T-helper 1 cell (primary cell): ENCODE results near the gene HSPB6.
A peak's percentile ranks its signal among the peaks of the same experiment; 100 is the strongest.

Experiments
- DNase-seq, 5 donors: peaks; one replicate each; pipeline ENCODE4 v3.0.0-alpha.2; 2012 to 2020

Gene HSPB6

GRCh38 chr19:35744430-35745327, 12.2 kb downstream of the HSPB6 start:
- peak; percentile 84 to 94 (median 93) for DNase-seq

DNA sequence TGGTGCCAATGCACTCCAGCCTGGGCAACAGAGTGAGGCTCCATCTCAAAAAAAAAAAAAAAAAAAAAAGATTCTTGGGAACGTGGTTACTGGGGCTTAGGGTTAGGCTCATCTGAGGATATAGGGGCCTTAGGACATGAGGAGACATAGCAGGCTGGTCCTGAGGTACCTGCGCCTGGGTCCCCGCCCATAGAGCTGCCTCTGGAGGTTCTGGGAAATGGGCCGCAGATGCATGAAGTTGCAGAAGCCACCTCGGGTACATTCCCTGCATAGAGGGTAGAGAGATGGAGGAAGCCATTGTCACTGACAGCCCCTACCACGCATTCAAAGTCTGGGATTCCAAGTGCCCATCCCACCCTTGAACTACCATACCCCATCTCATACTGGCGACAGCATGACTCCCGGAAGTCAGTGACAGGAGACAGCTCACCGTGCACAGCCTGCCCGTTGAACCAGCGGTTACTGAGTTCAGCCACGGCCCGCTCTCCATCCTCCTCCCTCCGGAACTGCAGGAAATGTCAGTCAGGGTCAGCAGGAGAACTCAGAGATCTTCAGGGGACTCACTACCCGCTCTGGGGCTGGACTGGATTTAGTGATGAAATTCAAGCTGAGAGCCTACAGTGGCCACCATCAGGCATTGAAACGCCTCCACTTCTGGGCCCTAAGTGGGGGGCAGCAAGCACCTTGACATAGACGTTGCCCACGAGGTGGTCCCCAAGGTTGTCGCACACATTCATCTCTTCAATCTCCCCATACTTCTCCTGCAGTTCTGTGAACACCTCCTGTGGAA, 13.0 kb downstream of the HSPB6 start:
- no peak for DNase-seq

DNA sequence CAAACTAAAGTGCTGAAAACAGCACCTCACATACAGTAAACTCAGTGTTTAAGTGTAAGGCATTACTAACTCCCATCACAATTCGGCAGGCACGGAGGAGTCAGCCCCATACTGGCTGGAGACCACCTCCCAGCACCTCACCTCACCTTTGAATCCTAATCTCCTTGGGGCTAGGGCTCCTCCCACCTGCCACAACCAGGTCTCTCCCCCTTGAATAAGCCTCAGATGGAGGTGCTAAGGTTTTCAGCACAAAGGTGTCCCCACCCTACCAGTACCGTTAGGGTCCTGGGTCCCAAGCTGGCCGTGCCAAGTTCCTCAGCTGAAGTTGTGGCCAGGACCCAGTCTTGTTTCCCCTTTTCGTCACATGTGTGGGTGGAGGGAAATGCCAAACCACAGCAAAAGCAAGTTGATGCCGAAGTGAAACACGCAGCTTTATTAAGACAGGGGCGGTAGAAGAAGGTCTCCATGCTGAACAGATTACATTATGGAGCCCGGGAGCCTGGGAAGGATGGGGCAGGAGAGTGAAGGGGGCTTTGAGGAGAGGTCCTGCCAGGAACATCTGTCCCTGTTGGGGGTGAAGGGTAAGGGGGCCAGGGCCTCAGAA, 14.6 kb downstream of the HSPB6 start, which contains the start of gene IGFLR1:
IGFLR1 (minus strand) TSS at position 332 of the 604 bp plus-strand sequence. CDS start 1,272 bp downstream, outside the sequence.
- peak in 4 of 5 donors; percentile 39 to 75 (median 54) for DNase-seq

DNA sequence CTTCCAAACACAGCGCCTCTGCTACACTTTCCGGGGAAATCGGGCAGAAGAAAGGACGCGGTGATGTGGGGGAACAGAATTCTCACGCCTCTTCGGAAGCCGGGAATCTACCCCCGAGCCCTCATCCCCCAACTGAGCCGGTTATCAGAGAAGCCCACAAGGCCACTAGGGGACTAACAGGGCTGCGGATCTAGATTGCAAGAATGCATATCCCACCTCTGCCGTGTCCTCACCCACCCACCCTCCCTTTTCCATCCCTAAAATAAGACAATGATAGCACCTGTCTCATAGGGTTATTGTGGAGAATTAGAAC, 15.7 kb downstream of the HSPB6 start:
- no peak for DNase-seq

GRCh38 chr19:35740423-35741202, 16.2 kb downstream of the HSPB6 start:
- peak; percentile 92 to 95 (median 93) for DNase-seq

- no peak for DNase-seq
Observed at GRCh38 chr19:35740108-35740422, 16.8 kb downstream of the HSPB6 start.

DNA sequence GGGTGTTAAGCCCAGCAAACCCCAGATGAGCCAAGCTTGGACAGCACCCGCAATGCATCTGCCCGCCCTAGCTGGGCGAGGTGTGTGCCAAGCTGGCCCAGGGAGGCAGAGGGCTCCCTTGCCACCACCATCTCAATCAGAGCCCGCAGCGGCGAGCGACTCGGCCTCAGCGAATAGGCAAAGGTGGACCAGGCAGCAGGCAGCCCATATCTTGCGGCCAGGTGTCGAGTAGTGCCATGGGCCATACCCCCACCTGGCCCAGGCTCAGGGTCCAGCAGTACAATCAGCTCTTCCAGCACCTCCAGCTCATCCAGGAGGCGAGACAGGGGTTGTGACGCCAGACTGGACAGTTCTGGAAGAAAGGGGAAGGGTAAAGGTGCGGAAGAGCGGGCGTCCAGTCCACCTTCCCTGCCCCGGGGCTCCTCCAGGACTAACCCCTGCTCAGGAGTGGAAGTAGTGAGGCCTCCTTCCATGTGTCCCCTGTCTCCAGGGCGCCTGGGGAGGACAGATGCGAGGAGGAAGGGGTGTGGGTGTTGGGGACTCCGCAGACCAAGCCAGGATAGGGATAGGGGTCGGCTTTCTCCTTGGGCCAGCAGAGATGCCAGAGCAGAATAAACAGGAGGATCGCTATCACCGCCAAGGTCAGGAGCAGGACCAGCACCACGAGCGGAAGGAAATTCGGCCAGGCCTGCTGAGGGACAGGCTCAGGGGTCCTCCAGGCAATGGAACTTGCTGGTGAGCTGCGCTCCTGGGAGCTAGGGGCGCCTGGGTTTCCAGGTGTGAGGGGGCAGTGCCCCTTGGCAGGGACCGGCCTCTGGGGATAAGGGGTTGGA, 17.3 kb downstream of the HSPB6 start:
- DNase-seq = no peak

DNA sequence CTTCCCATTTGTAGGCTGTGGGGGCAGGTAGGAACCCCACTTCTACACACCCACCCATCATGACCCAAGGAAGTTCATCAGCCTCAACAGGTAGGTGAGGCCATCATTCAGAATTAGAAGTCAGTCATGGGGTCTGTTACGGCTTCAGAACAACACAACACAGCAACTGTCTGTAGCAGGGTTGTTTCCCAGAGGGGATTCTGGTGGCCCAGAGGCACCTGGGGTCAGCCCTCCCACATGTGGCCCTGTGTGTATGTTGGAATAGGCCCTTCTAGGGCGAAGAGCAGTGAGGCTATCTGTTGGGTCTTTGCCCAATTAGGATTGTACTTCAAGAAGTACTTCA, 18.0 kb downstream of the HSPB6 start:
- DNase-seq = no peak

DNA sequence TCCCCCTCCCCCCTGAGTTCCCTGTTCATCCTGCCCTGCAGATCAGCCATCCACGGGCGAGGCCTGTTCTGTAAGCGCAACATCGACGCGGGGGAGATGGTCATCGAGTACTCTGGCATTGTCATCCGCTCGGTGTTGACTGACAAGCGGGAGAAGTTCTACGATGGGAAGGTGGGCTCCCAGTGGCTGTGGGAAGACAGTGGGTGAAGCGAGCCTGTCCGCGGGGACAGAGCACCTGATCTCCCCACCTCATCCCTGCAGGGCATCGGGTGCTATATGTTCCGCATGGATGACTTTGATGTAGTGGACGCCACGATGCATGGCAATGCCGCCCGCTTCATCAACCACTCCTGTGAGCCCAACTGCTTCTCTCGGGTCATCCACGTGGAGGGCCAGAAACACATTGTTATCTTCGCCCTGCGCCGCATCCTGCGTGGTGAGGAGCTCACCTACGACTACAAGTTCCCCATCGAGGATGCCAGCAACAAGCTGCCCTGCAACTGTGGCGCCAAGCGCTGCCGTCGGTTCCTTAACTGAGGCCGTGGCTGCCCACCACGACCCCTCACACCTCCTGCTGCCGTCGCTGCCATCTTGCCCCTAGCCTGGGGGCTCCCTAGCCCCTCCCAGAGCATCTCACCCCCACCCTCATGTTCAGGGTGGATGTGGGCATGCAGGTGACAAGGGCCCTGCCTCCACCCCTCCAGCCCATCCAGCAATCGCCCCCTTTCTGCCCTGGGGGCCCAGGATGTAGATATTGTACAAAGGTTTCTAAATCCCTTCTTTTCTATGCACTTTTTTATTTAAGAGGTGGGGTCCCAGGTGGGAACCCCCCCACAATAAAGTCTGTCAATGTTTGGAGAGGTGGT, 18.6 kb downstream of the HSPB6 start:
- no peak for DNase-seq

DNA sequence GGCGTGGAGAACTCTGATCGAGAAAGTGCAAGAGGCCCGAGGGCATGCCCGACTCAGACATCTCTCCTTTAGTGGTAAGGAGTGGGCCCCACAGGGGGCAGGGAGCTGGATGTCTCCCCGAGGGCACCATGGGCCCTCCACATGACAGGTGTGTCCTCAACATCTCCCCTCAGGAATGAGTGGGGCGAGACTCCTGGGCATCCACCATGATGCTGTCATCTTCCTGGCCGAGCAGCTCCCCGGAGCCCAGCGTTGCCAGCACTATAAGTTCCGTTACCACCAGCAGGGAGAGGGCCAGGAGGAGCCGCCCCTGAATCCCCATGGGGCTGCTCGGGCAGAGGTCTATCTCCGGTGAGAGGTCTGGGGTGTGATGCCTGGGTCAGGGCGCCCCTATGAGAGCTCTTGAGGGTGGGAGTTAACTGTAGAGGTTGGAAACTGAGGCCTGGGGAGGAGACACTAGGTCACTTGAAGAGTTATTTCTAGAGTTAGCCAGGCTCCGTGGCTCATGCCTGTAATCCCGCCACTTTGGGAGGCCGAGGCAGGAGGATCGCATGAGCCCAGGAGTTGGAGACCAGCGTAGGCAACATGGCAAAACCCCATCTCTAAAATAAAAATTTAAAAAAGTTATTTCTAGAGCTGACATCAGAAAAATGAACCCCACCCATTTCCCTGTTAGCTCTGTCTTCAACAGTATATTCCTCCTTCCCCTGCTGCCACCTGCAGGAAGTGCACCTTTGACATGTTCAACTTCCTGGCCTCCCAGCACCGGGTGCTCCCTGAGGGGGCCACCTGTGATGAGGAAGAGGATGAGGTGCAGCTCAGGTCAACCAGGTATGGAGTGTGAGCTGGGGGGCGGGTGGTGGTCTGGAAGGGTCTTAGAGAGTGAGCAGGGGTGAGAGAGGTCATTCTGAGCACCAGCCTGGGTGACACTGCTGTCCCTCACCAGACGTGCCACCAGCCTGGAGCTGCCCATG, 19.6 kb downstream of the HSPB6 start:
- DNase-seq = no peak

DNA sequence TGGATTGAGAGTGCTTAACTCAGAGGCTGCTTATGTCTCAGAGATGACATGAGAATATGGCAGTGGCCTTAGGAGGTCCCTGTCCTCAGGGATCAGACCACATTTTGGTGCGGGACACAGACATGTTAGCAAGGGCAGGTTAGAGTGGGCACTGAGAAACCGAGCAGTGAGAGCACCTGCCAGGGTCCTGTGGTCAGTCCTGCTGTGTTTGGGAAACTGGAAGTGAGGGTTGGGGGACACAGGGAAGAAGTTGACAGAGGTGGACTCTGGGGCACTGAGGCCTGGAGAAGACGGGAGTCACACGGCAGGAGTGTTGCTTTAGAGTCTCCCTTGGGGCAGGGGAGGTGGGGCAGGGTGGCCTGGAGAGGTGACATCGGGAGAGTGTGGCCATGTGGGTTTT, 21.9 kb downstream of the HSPB6 start:
- DNase-seq = no peak

DNA sequence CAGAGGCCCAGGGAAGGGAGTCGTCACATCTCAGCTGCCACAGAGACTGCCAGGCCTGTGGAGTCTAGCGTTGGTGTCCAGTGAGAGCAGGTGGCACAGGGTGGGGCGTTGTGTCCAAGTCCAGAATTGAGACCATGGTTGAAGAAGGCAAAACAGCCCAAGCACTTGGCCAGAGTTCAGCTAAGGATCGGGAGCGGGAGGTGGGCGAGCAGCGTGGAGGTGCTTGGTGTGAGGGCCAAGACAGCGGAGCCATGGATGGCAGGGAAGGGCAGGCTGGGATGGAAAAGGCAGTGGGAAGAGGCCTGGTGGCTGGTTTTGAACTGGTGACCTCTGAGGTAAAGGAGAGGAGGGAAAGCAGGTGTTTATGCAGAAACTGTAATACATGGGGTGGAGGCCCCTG, 22.6 kb downstream of the HSPB6 start:
- DNase-seq = no peak

GRCh38 chr19:35733180-35734125, 23.4 kb downstream of the HSPB6 start:
- DNase-seq = no peak

DNA sequence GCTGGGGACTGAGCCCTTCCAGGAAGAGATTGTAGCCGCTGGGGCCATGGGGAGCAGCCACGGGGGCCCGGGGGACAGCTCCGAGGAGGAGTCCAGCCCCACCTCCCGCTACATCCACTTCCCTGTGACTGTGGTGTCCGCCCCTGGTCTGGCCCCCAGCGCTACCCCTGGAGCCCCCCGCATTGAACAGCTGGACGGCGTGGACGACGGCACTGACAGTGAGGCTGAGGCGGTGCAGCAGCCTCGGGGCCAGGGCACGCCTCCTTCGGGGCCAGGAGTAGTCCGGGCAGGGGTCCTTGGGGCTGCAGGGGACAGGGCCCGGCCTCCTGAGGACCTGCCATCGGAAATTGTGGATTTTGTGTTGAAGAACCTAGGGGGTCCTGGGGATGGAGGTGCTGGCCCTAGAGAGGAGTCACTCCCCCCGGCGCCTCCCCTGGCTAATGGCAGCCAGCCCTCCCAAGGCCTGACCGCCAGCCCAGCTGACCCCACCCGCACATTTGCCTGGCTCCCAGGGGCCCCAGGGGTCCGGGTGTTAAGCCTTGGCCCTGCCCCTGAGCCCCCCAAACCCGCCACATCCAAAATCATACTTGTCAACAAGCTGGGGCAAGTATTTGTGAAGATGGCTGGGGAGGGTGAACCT, 24.2 kb downstream of the HSPB6 start:
- DNase-seq = no peak

- DNase-seq = no peak
Observed at GRCh38 chr19:35731779-35732405, 24.9 kb downstream of the HSPB6 start.

- DNase-seq = no peak
Observed at GRCh38 chr19:35731353-35731752, 25.5 kb downstream of the HSPB6 start.

GRCh38 chr19:35730326-35730725, 26.5 kb downstream of the HSPB6 start:
- no peak for DNase-seq

- no peak for DNase-seq
Observed at GRCh38 chr19:35729763-35730162, 27.1 kb downstream of the HSPB6 start.
